B cell (primary cell): ENCODE measurements around the gene FRMD3. TPM values are rescaled to one million over a fixed set of nuclear protein-coding genes. Genes with fewer than 3 reads are reported as not detected.

Experiments
- ATAC-seq: fragments of 200-7000 bp; cut with Tn5 transposase; one replicate; pipeline ENCODE4 v1.10.0; 2021; ENCODE audit warnings: low read depth, mild to moderate bottlenecking, moderate number of reproducible peaks, moderate library complexity
- CTCF ChIA-PET: fragments of 350-600 bp; sonication (Branson Sonifier 250); formaldehyde crosslinking; loops from one replicate; lab custom pipeline; 2021; ENCODE audit warnings: antibody characterized with exemption, inconsistent platforms; lab: Charles Lee
- POLR2A ChIA-PET: fragments of 350-600 bp; sonication (Branson Sonifier 250); formaldehyde crosslinking; loops from one replicate; lab custom pipeline; 2021; ENCODE audit warnings: antibody characterized with exemption; lab: Charles Lee
- DNase-seq: peaks from one replicate; pipeline ENCODE4 v3.0.0; 2013
- H2AFZ ChIP-seq: 2 replicates; pipeline ENCODE4 v1.6.1; 2012; ENCODE audit warnings: mild to moderate bottlenecking, low read depth, low read length; ENCODE audit not compliant: insufficient read depth, poor library complexity, severe bottlenecking
- H3K27ac ChIP-seq, 2 donors: 1 replicate in 1 of 2; 2 replicates in 1 of 2; pipeline ENCODE4 v1.5.1; 2012 to 2013; ENCODE audit warnings: low read length in 2 of 2, mild to moderate bottlenecking in 2 of 2, moderate library complexity in 1 of 2
- H3K27me3 ChIP-seq, 4 experiments: fragments of 200-600 bp in 1 of 4; sonication (generic) in 1 of 4; replicated peaks in 1 of 4; 1 replicate in 2 of 4; 2 replicates in 2 of 4; pipeline versions ENCODE4 v1.6.1 to v1.7.0; 2013 to 2016; ENCODE audit warnings: low read length in 3 of 4, mild to moderate bottlenecking in 2 of 4, mixed read lengths in 1 of 4, moderate library complexity in 1 of 4; ENCODE audit not compliant: insufficient read depth in 4 of 4, control insufficient read depth in 3 of 4; ENCODE audit errors: control extremely low read depth in 1 of 4
- H3K36me3 ChIP-seq, 2 experiments: replicated peaks in 1 of 2; 1 replicate in 1 of 2; 2 replicates in 1 of 2; pipeline versions ENCODE4 v1.6.1 to v1.7.1; 2013; ENCODE audit warnings: low read length in 1 of 2; ENCODE audit not compliant: insufficient read depth in 2 of 2, control insufficient read depth in 1 of 2; ENCODE audit errors: control extremely low read depth in 1 of 2, extremely low read depth in 1 of 2
- H3K4me1 ChIP-seq, 2 donors: fragments of 200-600 bp in 1 of 2; sonication (generic) in 1 of 2; 1 replicate in 1 of 2; 2 replicates in 1 of 2; pipeline versions ENCODE4 v1.5.1 to v1.6.1; 2013 to 2017; ENCODE audit warnings: low read length in 2 of 2; ENCODE audit not compliant: control insufficient read depth in 2 of 2, insufficient read depth in 2 of 2
- H3K4me2 ChIP-seq: replicated peaks from 2 replicates; pipeline ENCODE3; 2012; ENCODE audit warnings: mild to moderate bottlenecking, low read depth, low read length; ENCODE audit not compliant: poor library complexity, severe bottlenecking
- H3K4me3 ChIP-seq, 5 experiments: fragments of 200-600 bp in 1 of 5; sonication (generic) in 1 of 5; 1 replicate in 3 of 5; 2 replicates in 2 of 5; pipeline versions ENCODE4 v1.5.1 to v1.7.0; 2011 to 2016; ENCODE audit warnings: low read length in 4 of 5, mild to moderate bottlenecking in 4 of 5, low read depth in 2 of 5, control low read depth in 1 of 5, moderate library complexity in 1 of 5; ENCODE audit not compliant: insufficient read depth in 1 of 5; ENCODE audit errors: control extremely low read depth in 1 of 5, extremely low read depth in 1 of 5
- H3K79me2 ChIP-seq: fragments of 200-600 bp; sonication (generic); one replicate; pipeline ENCODE4 v1.6.0; 2016; ENCODE audit warnings: low read length; ENCODE audit not compliant: control insufficient read depth, insufficient read depth
- H3K9ac ChIP-seq: fragments of 200-600 bp; sonication (generic); 2 replicates; pipeline ENCODE4 v1.6.1; 2017; ENCODE audit warnings: mild to moderate bottlenecking, low read length, moderate library complexity
- H3K9me3 ChIP-seq, 3 donors: one replicate each; pipeline versions ENCODE4 v1.6.1 to v1.7.1; 2013; ENCODE audit warnings: low read length in 2 of 3; ENCODE audit not compliant: control insufficient read depth in 2 of 3, insufficient read depth in 1 of 3; ENCODE audit errors: control extremely low read depth in 1 of 3
- H4K20me1 ChIP-seq: 2 replicates; pipeline ENCODE4 v1.6.0; 2012; ENCODE audit warnings: mild to moderate bottlenecking, low read length; ENCODE audit not compliant: insufficient read depth, control insufficient read depth, poor library complexity, severe bottlenecking
- H3K27ac Mint-ChIP-seq: one replicate; pipeline ENCODE4 v1.8.0; 2021; ENCODE audit warnings: mixed read lengths
- H3K27me3 Mint-ChIP-seq: one replicate; pipeline ENCODE4 v1.8.0; 2021; ENCODE audit warnings: mixed read lengths
- H3K4me1 Mint-ChIP-seq: one replicate; pipeline ENCODE4 v1.8.0; 2021; ENCODE audit warnings: mixed read lengths
- H3K4me3 Mint-ChIP-seq: one replicate; pipeline ENCODE4 v1.8.0; 2021; ENCODE audit warnings: mixed read lengths
- H3K9me3 Mint-ChIP-seq: one replicate; pipeline ENCODE4 v1.8.0; 2022; ENCODE audit warnings: mixed read lengths; ENCODE audit not compliant: insufficient read depth
- CTCF ChIP-seq: fragments of 200-600 bp; IDR thresholded peaks from one replicate; pipeline ENCODE4 v1.8.0; 2022; ENCODE audit warnings: antibody characterized with exemption, mild to moderate bottlenecking
- EZH2 ChIP-seq: IDR thresholded peaks from 2 replicates; pipeline ENCODE4 v1.6.1; 2012; ENCODE audit warnings: borderline replicate concordance, low read depth, mild to moderate bottlenecking, moderate library complexity, low read length; ENCODE audit not compliant: insufficient read depth, poor library complexity, severe bottlenecking
- WGBS: methylation state at CpG from one replicate; pipeline ENCODE4 v1.1.5; 2013; ENCODE audit warnings: missing lambda C conversion rate; ENCODE audit not compliant: insufficient coverage; 5-methylcytosine and 5-hydroxymethylcytosine counted together
- intact Hi-C: fragments of 100-400 bp; cut with micrococcal nuclease; formaldehyde crosslinking; loops from one replicate; pipeline ENCODE4 v1.10.0; 2022
- polyA plus RNA-seq: library from polyadenylated mRNA; depleted of rRNA; stranded (reverse); fragments of >200 nt; gene quantifications from 2 replicates; pipeline ENCODE4 v1.2.3, GENCODE V29; 2012
- total RNA-seq, 2 donors: library from RNA; stranded (reverse); fragments of 120-200 nt in 1 of 2; gene quantifications; 1 replicate in 1 of 2; 2 replicates in 1 of 2; pipeline versions ENCODE4 v1.2.3 to v1.2.4, GENCODE V29; 2013 to 2022

FRMD3 gene
- total and polyA plus RNA-seq, 2 donors (not counting 1 experiment from before 2014, with no cell fraction given): 0.37 to 0.49 TPM

GRCh38 chr9:83343366-83343999 is 194.7 kb downstream of the FRMD3 start:
- DNase-seq: no peak
- Histone ChIP-seq H4K20me1 (no peaks in the 10 kb centered on the region), H3K9ac (no peak overlapping the region), H3K79me2 (no peaks in the 10 kb centered on the region), H2AFZ (no peak overlapping the region), H3K4me3 (no peak overlapping the region), H3K4me1 (no peaks in the 10 kb centered on the region), H3K27ac (no peak overlapping the region), H3K27me3 (no peaks in the 10 kb centered on the region), H3K4me2 (no peak overlapping the region), H3K36me3 (no peaks in the 10 kb centered on the region), H3K9me3 (no peaks in the 10 kb centered on the region)
- no peak overlapping the region for H3K4me3 Mint-ChIP-seq
- H3K9me3 Mint-ChIP-seq: no peaks in the 10 kb centered on the region
- H3K27ac Mint-ChIP-seq: no peak overlapping the region
- no peak for ATAC-seq
- TF ChIP-seq EZH2 (no peak), CTCF (no peak)
- H3K27me3 Mint-ChIP-seq: no peaks in the 10 kb centered on the region
- 76% methylated on average over 10 of the region's 10 CpGs for WGBS
- H3K4me1 Mint-ChIP-seq: no peaks in the 10 kb centered on the region
- intact Hi-C loops: no loop called here
- CTCF ChIA-PET: interaction anchor here (1.0 to 1.4 kb wide), 3 partner anchors 10 to 250 kb away, joined by 3 to 6 read pairs (median 3); no protein-coding TSS in a partner anchor
- POLR2A ChIA-PET: no interaction called here

- ChIA-PET POLR2A (no interaction called here), CTCF (interaction anchor here (0.9 to 1.4 kb wide), 4 partner anchors 8 to 251 kb away, joined by 3 to 6 read pairs (median 3); no protein-coding TSS in a partner anchor)
- Histone ChIP-seq H3K36me3 (no peaks in the 10 kb centered on the region), H3K4me1 (no peaks in the 10 kb centered on the region), H3K4me2 (no peak overlapping the region), H3K9me3 (no peaks in the 10 kb centered on the region), H3K4me3 (no peak overlapping the region), H3K9ac (no peak overlapping the region), H3K79me2 (no peaks in the 10 kb centered on the region), H4K20me1 (no peaks in the 10 kb centered on the region), H2AFZ (no peak overlapping the region), H3K27ac (no peak overlapping the region), H3K27me3 (no peaks in the 10 kb centered on the region)
- Mint-ChIP-seq H3K9me3 (no peaks in the 10 kb centered on the region), H3K27ac (no peak overlapping the region), H3K4me3 (no peak overlapping the region), H3K4me1 (no peaks in the 10 kb centered on the region), H3K27me3 (no peaks in the 10 kb centered on the region)
- no peak for DNase-seq
- TF ChIP-seq EZH2 (no peak), CTCF (no peak)
- intact Hi-C loops: no loop called here
- 89% methylated on average over 3 of the region's 3 CpGs for WGBS
- no peak for ATAC-seq
These were observed 195.5 kb downstream of the FRMD3 start for GRCh38 chr9:83342731-83343130.
